ENCODE measurements around the gene CSNK1A1.

DNA sequence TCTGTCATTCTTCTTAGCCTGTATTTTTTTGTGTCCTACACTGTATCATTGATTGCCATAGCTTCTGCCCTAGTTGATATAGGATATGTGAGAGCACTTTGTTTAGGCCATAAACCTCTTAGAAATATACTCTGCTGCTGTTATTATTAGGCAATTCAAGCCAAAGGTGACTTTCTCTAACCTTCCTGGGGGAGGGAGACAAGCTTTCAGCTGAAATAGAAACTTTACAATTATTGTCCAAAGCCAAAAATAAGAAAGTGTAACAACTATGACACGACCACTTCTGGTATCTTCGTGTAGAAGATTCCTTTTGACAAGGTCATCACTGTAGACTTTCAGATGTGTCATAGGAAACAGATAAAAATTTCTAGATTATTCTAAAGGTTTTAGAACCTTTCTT lies 12.2 kb upstream of the CSNK1A1 start:
- TF ChIP-seq TAF1 (IDR thresholded peaks at IDR 0.05; ENCODE audit: borderline replicate concordance, insufficient read depth, low read length) (no peak), POLR2AphosphoS5 (IDR thresholded peaks at IDR 0.05; ENCODE audit: low read depth, low read length) (no peak)
- TF ChIP-seq, protein P1, sequence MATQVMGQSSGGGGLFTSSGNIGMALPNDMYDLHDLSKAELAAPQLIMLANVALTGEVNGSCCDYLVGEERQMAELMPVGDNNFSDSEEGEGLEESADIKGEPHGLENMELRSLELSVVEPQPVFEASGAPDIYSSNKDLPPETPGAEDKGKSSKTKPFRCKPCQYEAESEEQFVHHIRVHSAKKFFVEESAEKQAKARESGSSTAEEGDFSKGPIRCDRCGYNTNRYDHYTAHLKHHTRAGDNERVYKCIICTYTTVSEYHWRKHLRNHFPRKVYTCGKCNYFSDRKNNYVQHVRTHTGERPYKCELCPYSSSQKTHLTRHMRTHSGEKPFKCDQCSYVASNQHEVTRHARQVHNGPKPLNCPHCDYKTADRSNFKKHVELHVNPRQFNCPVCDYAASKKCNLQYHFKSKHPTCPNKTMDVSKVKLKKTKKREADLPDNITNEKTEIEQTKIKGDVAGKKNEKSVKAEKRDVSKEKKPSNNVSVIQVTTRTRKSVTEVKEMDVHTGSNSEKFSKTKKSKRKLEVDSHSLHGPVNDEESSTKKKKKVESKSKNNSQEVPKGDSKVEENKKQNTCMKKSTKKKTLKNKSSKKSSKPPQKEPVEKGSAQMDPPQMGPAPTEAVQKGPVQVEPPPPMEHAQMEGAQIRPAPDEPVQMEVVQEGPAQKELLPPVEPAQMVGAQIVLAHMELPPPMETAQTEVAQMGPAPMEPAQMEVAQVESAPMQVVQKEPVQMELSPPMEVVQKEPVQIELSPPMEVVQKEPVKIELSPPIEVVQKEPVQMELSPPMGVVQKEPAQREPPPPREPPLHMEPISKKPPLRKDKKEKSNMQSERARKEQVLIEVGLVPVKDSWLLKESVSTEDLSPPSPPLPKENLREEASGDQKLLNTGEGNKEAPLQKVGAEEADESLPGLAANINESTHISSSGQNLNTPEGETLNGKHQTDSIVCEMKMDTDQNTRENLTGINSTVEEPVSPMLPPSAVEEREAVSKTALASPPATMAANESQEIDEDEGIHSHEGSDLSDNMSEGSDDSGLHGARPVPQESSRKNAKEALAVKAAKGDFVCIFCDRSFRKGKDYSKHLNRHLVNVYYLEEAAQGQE (IDR thresholded peaks at IDR 0.05; ENCODE audit: insufficient read depth in 1 of 2, low read depth in 2 of 2, low read length in 2 of 2) = no peak

Data from PFSK-1 (cell line).